NCI-H446 (cell line): ENCODE measurements around the gene FBH1.
"Not testable (repeated sequence)": the region's sequence is repeated elsewhere in the genome, so short reads cannot be mapped to it uniquely, and the experiment has no call there.

Experiments used
- DNase-seq, 2 experiments: peaks; one replicate each; lab custom pipeline; 2025; lab: John Stamatoyannopoulos, UW

FBH1 gene

DNA sequence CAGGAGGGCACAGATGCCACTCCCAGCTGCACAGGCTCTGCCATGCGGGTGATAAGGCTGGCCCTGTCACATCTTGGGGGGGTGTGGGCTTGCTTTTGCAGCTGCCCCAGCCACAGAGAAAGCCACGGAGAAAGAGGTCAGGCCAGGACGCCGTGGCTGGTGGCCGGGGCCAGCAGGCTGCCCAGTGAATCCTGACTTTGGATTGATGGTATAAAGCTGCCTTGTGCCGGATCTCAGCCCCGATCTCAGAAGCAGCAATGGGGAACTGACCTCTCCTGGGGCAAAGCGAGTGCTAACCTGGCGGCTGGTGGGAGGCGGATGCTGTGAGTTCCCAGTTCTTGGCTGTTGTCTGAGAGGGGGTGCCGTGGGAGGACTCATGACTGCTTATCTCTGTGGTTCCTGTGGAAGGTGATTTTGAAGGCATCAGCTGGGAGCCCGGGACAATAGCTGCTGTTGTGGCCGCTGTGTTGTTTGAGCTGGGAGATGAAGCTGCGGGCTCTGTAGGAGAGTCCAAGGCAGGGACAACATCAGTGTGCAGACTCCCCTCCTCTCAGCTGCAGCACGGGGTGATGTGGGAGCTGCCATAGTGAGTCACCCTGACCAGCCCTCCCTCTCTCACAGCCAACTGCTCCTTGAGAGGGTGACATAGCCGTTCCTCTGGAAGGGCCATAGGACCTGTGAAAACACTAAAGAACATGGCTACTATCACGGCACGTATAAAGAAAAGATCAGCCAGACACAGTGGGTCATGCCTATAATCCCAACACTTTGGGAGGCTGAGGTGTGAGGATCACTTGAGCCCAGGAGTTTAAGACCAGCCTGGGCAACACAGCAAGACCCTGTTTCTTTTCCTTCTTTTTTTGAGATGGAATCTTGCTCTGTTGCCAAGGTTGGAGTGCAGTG, 70.3 kb downstream of the FBH1 start:
- no peak for DNase-seq

DNA sequence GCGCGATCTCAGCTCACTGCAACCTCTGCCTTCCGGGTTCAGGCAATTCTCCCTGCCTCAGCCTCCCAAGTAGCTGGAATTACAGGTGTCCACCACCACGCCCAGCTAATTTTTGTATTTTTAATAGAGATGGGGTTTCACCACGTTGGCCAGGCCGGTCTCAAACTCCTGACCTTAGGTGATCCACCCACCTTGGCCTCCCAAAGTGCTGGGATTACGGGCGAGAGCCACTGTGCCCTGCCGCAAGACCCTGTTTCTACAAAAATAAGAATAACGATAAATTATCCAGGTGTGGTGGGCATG, 70.9 kb downstream of the FBH1 start:
- not testable (repeated sequence) for DNase-seq

DNA sequence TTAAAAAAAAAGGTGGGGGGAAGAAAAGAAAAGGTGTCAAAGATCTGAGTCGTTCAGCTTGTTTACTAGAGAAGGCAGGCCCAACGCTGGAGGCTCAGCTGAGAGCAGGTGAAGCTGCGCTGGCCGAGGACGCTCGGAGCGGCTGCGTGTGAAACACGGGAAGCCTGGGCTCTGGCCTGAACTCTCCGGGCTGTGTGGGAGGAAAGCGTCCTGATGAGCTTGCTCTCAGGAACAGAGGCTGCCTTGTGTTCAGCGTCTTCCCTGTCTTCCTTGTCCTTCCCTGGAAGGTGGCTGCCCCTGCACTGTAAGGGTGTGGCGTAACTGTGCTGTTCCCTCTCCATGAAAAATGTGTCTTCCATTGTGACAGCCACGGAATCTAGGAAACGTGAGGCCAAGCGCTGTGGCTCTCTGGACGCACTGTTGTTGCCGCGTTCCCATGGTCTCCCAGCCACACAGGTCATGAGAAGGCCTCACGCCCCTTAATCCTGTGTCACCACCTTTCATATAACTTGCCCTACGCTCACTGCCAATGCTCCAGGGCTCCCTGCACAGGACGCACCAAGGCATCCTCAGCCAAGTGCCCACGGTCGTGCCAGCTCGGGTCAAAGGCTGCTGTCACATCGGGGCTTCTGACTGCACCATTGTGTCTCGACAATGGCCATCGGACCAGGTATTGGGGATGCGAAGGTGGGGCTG, 71.5 kb downstream of the FBH1 start:
- no peak for DNase-seq

DNA sequence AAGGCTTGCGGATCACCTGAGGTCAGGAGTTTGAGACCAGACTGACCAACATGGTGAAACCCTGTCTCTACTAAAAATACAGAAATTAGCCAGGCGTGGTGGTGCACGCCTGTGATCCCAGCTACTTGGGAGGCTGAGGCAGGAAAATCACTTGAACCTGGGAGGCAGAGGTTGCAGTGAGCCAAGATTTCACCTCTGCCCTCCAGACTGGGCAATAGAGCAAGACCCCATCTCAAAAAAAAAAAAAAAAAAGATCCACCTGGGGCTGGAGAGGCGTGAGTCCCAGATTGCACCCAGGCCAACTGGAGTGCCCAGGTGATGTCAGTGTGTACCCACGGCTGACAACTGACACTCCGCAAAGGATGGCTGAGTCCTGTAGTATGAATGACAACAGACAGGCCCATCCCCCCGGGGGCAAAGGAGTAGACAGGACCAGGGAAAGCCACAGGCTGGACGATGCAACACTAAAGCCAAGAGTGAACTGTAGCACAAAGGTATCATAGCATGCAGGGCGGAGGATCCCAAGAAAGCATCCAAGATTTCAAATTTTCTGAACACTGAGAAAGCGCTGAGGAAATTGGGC, 72.4 kb downstream of the FBH1 start:
- DNase-seq: not testable (repeated sequence)

DNA sequence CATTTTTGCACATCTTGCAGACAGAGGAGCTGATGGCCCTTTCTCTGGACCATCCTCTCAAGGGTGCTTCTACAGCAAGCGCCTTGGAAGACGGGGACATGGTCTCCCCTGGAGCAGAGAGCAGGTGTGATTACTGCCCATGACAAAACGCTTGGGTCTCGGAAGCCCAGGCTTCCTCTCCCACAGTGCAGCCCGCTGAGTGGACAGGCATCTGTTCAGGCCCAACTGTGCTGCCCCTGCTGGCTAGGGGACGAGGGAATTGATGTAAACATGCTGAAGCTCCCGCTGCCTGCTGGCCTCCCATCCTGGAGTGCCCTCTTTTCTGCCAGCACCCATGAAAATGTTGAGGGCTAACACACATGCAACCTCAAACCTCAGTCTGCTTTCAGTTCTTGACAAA, 73.0 kb downstream of the FBH1 start:
- DNase-seq: no peak

DNA sequence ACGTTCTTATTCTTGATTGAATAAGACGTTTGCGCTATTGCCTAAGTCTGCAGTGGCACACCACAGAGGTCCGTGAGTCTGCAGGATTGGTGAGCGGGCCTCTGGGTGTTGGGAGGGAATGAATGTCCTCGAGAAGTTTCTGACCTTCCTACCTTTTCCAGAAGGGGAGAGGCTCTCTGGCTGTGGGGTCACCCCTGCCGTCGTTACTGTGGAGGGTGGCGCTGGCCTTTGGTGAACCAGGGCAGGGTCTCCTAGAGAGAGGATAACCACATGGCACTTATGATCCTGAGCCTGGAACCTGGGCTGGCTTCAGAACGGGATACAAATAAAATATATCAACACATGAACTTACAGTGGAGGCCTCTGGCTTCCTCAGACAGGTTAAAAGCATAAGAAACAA, 73.5 kb downstream of the FBH1 start:
- no peak for DNase-seq

DNA sequence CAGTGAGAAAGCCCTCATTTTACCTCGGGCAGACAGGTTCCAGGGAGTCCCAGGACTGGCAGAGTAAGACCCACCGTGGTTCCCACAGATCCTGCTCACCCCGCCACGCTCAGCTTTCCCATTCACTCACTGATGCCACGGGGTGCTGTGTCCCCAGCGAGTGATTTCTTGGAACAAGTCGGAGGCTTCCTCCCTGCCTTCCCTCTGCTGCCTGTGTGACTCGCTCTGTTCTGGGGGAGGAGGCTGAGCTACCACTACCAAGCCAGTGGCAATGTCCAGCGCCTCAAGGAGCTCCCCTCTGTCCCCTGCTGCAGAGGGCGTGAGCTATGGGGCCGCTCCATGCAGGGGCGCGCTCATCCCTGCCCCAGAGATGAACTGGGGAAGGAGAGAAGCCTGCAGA, 74.7 kb downstream of the FBH1 start:
- no peak for DNase-seq

DNA sequence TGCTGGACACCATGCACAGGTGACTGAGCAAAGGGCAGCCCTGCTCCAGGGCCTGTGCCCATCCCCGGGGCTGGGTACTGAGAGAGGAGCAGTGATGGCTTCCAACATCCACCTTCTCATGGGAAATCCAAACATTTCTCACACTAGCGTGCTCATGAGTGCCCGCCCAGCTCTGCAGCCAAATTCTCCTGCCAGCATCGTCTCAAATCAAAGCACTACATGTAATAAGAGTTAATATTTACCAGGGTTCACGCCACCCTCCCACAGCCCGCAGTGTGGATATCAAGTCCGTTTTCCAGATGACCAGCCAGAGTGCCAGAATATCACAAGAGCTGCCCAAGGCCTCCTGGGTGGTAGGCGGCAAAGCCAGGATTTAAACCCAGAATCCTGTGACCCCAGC, 75.2 kb downstream of the FBH1 start:
- DNase-seq: no peak

DNA sequence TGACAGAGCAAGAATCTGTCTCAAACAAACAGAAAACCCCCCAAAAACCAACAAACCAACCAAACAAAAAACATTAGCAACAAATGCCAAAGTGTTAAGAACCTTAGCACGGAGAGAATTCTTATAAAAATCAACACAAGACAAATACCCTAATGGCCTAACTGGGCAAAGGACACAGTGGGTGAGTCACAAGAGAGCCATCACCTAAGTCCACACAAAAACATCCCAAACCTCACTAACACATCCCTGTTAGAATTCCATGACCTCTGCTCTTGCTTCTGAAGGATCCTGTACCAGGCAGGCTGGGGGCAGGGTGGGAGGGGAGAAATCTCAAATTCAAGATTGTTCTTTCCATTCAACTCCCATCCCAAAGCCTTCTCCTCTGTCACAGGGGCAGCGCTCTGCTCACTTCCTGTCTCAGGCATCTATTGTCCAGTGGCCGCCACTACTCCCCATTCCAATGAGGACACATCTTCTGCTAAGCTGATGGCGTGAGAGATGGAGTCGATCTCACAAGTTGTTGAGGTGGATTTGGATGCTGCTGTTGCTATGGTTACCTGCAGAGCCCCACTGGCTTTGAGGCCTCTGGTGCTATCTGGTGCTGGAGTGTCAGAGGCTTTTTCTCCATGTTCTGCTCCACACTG, 78.1 kb downstream of the FBH1 start:
- DNase-seq: no peak

DNA sequence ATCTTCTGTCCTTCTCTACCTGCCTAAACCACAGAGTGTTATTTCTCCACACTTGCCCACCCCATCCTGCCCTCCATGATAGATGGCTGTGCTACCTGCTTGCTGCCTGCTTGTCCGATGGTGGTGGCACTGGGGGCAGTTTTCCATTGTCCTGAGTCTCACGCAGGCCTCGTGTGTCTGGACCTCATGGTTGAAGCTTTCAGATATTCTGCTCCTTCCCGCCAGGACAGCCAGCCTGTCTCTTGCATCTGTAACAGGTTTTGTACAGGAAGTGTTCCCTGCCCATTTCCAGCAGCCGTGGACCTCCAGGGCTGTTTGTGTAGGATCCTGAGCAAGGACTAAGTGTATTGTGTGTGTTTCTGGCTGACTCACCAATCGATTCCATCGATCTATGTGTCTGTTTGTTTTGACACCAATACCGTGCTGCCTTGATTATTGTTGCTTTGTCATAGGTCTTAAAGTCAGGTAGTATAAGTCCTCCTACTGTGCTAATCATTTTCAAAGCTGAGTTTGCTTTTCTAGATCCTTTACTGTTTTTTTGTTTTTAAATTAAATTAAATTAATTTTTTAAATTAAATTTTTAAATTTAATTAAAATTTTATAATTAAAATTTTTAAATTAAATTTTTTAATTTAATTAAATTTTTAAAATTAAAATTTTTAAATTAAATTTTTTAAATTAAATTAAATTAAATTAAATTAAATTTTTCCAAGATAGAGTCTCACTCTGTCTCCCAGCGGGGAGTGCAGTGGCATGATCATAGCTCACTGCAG, 78.8 kb downstream of the FBH1 start:
- no peak for DNase-seq

DNA sequence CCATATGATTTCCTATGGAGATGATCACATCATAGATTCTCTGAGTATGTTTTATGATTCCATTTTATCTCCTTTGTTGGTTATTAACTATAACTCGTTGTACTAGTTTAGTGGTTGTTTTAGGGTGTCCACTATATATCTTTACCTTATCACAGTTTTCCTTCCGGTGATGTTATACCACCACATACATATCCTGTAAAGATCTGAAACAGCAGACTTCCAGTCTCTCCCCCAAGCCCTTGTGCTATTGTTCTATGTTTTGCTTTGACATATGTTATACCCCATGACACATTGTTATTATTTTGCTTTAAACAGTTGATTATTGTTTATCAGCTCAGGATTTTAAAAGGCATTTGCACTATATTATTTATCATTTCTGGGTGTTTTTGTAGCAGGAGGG, 80.0 kb downstream of the FBH1 start:
- no peak for DNase-seq

DNA sequence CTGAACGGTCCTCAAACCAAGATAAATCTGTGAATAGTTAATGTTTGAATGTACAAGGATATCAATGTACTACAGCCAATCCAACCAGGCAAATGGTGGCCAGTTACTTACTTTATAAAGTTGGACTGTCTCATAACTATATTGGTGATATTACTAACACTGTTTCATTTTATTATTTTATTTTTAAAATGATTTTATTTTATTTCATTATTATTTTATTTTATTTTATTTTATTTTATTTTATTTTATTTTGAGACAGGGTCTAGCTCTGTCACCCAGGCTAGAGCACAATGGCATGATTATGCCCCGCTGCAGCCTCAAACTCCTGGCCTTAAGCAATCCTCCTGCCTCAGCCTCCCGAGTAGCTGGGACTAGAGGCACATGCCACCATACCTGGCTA, 80.5 kb downstream of the FBH1 start:
- DNase-seq: no peak

DNA sequence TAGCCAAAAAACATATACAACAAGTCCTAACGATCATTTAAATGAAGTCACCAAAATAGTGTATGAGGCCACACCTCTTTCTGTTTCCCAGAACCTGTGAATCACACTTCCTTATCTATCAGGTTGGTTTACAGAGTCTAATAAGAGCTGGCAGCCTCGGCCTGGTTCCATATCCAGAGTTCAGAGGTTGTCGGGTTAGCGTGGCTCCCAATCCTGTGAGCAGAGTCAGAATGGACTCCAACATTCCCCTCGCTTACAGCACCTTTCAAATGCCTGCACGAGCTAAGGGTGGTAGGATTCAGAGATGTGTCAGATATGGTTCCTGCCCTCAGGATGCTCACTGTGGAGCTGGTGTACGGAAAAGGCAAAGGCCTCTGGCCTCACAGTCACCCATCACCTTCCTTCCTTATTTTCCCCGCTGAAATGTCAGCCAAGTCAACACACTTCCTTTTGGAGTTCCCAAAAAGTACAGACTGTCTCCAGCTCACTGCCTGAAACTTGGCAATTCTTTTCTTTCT, 81.3 kb downstream of the FBH1 start:
- no peak for DNase-seq

DNA sequence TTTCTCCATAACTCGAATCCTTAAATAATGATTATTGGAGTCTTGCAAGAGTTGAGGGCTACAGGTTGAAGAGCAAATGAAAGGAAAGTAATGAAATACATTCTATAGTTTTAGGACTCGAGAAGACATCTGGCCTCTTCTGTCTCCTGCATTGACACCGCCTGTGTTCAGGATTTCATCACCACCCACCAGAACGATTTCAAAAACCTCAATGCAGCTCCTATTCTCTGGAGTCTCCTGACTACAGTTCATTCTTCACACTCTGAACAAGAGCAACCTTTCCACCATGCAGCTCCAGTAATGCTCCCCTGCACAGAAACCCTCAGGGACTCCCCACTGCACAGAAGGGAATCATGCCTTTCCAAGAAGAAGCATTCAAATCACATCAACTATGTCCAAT, 81.8 kb downstream of the FBH1 start:
- no peak for DNase-seq

DNA sequence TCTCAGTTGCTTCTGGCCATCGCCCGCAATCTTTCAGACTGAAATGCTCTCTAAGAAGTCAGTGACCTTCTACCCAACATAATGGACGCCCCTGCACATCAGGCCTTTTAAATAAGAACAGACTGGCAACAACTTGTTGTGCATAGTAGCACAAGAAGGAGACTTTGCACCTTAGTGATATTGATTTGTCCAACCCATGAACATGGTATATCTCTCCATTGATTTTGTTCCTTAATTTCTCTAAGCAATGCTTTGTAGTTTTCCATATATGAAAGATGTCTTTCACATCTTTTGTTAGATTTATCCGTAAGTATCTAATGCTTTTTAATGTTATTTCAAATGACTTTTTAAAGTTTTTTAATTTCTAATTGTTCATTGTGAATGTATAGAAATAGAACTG, 83.0 kb downstream of the FBH1 start:
- DNase-seq: no peak

DNA sequence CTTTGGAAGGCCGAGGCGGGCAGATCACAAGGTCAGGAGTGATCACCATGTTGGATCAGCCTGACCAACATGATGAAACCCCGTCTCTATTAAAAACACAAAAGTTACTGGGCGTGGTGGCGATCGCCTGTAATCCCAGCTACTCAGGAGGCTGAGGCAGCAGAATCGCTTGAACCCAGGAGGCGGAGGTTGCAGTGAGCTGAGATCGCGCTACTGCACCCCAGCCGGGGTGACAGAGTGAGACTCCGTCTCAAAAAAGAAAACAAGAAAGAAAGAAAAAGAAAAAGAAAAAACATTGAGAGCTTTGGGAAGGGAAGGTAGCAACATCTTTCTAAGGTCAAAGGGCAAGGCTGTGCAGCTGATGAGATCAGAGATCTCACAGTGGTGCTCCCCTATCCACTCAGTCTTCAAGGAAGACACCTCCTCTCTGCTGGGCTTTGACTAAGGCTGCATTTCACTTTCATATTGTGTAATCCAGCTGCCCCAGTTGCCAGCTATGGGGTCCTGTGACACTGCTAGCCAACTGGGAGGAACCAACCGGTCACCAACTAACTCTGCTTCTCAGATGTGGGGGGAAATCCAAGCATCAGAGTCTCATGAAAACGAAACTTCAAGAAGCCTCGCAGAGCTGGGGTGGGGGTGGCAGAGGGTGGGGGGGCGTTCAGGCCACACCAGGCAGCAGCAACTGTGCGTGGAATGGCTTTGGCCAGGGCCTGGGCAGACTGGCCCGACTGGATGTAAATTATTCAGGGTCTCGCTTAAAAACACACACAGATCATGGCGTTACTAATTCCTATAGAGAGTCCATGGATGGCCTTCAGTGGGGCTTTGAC, 85.8 kb downstream of the FBH1 start:
- no peak for DNase-seq

DNA sequence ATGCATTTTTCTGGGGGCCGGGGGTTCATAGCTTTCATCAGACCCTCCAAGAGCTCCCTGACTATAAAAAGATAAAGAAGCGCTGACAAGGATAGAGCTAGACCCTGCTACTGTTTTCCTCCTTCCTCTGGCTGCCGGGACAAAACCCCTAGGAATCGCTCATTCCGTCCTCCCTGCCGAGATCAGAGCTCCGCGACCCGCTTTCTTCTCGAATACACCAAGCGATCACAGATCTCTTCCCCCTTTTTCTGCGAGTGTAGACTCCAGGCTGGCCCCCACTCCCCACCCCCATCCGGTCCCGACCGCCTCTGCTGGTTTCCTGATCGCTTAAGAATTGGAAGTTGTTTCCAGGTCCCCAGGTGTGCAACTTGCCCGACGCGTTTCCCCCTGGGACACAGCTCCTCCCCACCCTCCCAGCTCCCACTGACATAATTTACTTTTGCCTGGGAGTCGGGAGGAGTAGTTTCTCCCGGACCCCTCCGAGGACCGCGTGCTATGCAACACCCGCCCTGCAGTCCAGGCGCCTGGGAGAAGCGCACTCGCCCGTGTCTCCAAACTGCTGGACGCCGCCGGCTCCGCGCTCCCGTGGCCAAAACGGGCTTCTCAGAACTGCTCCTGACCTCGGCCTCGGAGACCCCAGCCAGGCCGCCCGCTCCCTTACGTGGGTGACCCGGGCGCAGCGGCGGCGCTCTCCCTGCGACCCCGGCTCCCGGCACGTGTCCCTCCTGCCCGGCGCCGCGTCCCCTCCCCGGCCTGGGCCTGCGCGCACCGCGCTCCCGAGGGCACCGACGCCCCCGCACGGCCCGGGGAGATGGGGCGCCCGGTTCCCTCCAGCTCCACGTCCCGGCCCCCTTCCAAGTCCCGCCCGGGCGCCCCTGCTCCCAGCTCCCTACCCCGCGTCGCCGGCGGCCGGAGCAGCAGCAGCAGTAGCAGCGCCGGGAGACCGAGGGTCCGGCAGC, 86.7 kb downstream of the FBH1 start:
- no peak for DNase-seq

DNA sequence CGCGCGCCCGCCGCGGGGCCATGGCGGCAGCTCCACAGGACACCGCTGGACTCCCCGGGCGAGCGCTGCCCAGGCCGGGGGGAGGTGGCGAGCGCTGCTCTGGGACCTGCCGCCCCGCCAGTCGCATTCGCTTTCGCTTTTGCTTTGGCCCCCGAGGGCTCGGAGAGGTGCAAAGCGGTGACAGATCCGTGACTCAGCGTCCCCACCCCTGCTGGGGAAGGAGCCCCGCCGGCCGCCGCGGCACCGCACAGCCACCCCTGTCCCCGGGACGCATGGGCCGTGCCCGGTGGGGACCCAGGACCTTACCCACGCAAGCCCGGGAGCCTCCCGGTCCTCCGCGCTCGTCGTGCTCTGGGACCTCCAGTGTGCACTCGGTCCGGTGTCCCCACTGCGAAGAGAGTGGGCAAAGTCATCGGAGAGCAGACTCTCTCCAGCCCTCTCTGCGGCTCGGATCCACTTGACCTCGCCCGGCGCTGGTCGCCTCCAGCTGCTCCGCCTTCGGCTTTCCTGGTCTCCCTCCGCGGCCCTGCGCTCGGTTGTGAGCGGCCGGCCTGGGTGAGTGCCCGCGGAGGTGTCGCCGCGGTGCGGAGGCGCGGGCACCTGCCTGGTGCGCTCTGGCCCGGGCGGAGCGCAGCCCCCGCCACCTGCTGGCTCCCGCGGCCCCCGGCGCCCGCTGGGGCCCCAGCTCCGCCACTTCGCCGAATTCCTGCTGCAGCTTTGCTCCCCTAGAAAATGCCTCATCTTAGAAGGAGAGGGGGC, 87.6 kb downstream of the FBH1 start, which contains the start of gene IL15RA:
IL15RA (minus strand) TSS at position 73 of the 759 bp plus-strand sequence; CDS start at position 22, 51 bp downstream.
- DNase-seq: no peak

DNA sequence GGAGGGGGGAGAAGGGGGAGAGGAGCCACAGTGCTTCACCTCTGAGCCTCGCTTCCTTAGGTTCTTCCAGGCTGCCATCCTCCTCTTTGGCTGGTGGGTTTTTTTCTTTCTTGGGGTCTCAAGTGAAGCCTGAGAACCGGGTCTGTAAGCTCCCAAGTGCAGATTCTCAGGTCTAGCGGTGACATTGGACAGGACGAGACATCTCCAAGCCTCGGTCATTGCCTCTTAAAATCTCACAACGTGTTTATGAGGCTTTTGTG, 88.1 kb downstream of the FBH1 start:
- DNase-seq: no peak
